HFFc6 (cell line): ENCODE data around the gene HES7. TPM values are rescaled to one million over a fixed set of nuclear protein-coding genes. Genes with fewer than 3 reads are reported as not detected.

Source experiments
- DNase-seq: peaks from one replicate; pipeline ENCODE4 v3.0.0-alpha.2; 2018
- H3K27ac Mint-ChIP-seq: 2 replicates; pipeline ENCODE4 v1.8.0; 2020; ENCODE audit warnings: mild to moderate bottlenecking, mixed read lengths
- H3K27me3 Mint-ChIP-seq: 2 replicates; pipeline ENCODE4 v1.8.0; 2021; ENCODE audit warnings: mild to moderate bottlenecking, moderate library complexity, mixed read lengths; ENCODE audit not compliant: insufficient read depth
- H3K36me3 Mint-ChIP-seq: 2 replicates; pipeline ENCODE4 v1.8.0; 2021; ENCODE audit warnings: low read depth, mixed read lengths
- H3K4me1 Mint-ChIP-seq: 2 replicates; pipeline ENCODE4 v1.8.0; 2020; ENCODE audit warnings: low read depth, mixed read lengths
- H3K4me3 Mint-ChIP-seq: 2 replicates; pipeline ENCODE4 v1.8.0; 2020; ENCODE audit warnings: mild to moderate bottlenecking, moderate library complexity, mixed read lengths
- H3K9me3 Mint-ChIP-seq: 2 replicates; pipeline ENCODE4 v1.8.0; 2020; ENCODE audit warnings: mild to moderate bottlenecking, mixed read lengths
- CTCF ChIP-seq: fragments of 200-600 bp; sonication (generic); IDR thresholded peaks from 2 replicates; pipeline ENCODE4 v1.5.0; 2021; ENCODE audit warnings: antibody characterized with exemption, mild to moderate bottlenecking
- total RNA-seq, 6 experiments: library from RNA; stranded (reverse); fragmentation: NEBNext Ultra II Directional; extraction: Animal tissue kit (Norgen Biotek cat#: 25700); gene quantifications; 2 replicates in 1 of 6; 3 replicates in 5 of 6; pipeline ENCODE4 v1.2.3, GENCODE V29; 2021

HES7 gene
- total RNA-seq, 6 experiments from 2014 or later: 0.24 to 0.54 (median 0.41) TPM

GRCh38 chr17:8117980-8118768, 5.7 kb downstream of the HES7 start, which contains the start of gene ALOXE3:
TSS of gene ALOXE3 (minus strand) at chr17:8118514. CDS start at chr17:8117990, 524 bp downstream.
- TF ChIP-seq CTCF: no peak
- H3K27me3 Mint-ChIP-seq: peaks cover 31% of the 10 kb centered on the region
- peaks cover 41% of the 10 kb centered on the region for H3K4me1 Mint-ChIP-seq
- H3K27ac Mint-ChIP-seq: peak within 1 kb of the TSS; percentile 91
- peak; percentile 77 for DNase-seq
- peaks cover 7% of the 10 kb centered on the region; the same call in 1 of the 2 replicates for H3K9me3 Mint-ChIP-seq
- H3K36me3 Mint-ChIP-seq: no peaks in the 10 kb centered on the region
- H3K4me3 Mint-ChIP-seq: peak within 1 kb of the TSS; percentile 88

- Mint-ChIP-seq H3K4me1 (peaks cover 34% of the 10 kb centered on the region), H3K9me3 (peaks cover 7% of the 10 kb centered on the region; the same call in 1 of the 2 replicates), H3K36me3 (no peaks in the 10 kb centered on the region), H3K4me3 (peak overlapping the region; percentile 88), H3K27me3 (peaks cover 37% of the 10 kb centered on the region), H3K27ac (peak overlapping the region; percentile 91)
- no peak for TF ChIP-seq CTCF
- no peak for DNase-seq
These were observed 6.4 kb downstream of the HES7 start for GRCh38 chr17:8117367-8117979.

- Mint-ChIP-seq H3K9me3 (peaks cover 7% of the 10 kb centered on the region; the same call in 1 of the 2 replicates), H3K36me3 (no peaks in the 10 kb centered on the region), H3K4me1 (peaks cover 33% of the 10 kb centered on the region), H3K27ac (no peak overlapping the region), H3K4me3 (no peak overlapping the region), H3K27me3 (peaks cover 38% of the 10 kb centered on the region)
- no peak for DNase-seq
- no peak for TF ChIP-seq CTCF
These were observed 7.1 kb downstream of the HES7 start for GRCh38 chr17:8116776-8117175.

- DNase-seq: no peak
- Mint-ChIP-seq H3K4me3 (no peak overlapping the region), H3K27me3 (peaks cover 33% of the 10 kb centered on the region), H3K36me3 (no peaks in the 10 kb centered on the region), H3K27ac (no peak overlapping the region), H3K4me1 (peaks cover 11% of the 10 kb centered on the region), H3K9me3 (no peaks in the 10 kb centered on the region)
- no peak for TF ChIP-seq CTCF
These were observed 13.0 kb downstream of the HES7 start for GRCh38 chr17:8110907-8111306.

GRCh38 chr17:8110456-8110804, 13.5 kb downstream of the HES7 start:
- Mint-ChIP-seq H3K4me3 (no peak overlapping the region), H3K27me3 (peaks cover 34% of the 10 kb centered on the region), H3K9me3 (no peaks in the 10 kb centered on the region)

More at GRCh38 chr17:8110456-8110804, 13.5 kb downstream of the HES7 start:
- DNase-seq: no peak
- Mint-ChIP-seq H3K27ac (no peak overlapping the region), H3K36me3 (no peaks in the 10 kb centered on the region), H3K4me1 (peaks cover 14% of the 10 kb centered on the region)
- TF ChIP-seq CTCF: peak; percentile 35
